ENCODE results near the gene WDR35. TPM values are rescaled to one million over a fixed set of nuclear protein-coding genes. Genes with fewer than 3 reads are reported as not detected.

Gene WDR35
- total and polyA plus RNA-seq, 2 donors (not counting 3 experiments of a cell fraction or from before 2014, with no cell fraction given): 3.6 to 8.0 TPM

GRCh38 chr2:19868224-19868623 lies 121.7 kb downstream of the WDR35 start:
- TF ChIP-seq CTCF (IDR thresholded peaks at IDR 0.05; ENCODE audit: extremely low read depth in 1 of 2, insufficient read depth in 1 of 2, low read depth in 1 of 2, low read length in 2 of 2) (no peak), POLR2AphosphoS5 (IDR thresholded peaks at IDR 0.05; ENCODE audit: insufficient read depth, low read depth, low read length) (no peak), MYC (IDR thresholded peaks at IDR 0.05; ENCODE audit: low read depth, low read length) (no peak), JUN (IDR thresholded peaks at IDR 0.05; ENCODE audit: borderline replicate concordance, insufficient read depth, insufficient read length, low read depth) (no peak), FOS (IDR thresholded peaks at IDR 0.05; ENCODE audit: borderline replicate concordance, insufficient read depth, low read length) (no peak), EZH2 (IDR thresholded peaks at IDR 0.05; ENCODE audit: borderline replicate concordance, low read depth, low read length, severe bottlenecking) (no peak), MAX (IDR thresholded peaks at IDR 0.05; ENCODE audit: insufficient read depth, insufficient read length) (no peak), POLR2A (IDR thresholded peaks at IDR 0.05; ENCODE audit: low read depth, low read length) (no peak), GATA2 (IDR thresholded peaks at IDR 0.05; ENCODE audit: insufficient read depth, insufficient read length, low read depth, low read length) (no peak)
- Histone ChIP-seq H3K9ac (replicated peaks; ENCODE audit: extremely low read depth, insufficient read depth, low read length) (no peak overlapping the region), H3K4me1 (ENCODE audit: control insufficient read depth, extremely low read depth, insufficient read depth, low read length) (peaks cover 5% of the 10 kb centered on the region), H3K79me2 (ENCODE audit: control insufficient read depth, insufficient read depth, low read length) (no peaks in the 10 kb centered on the region), H2AFZ (ENCODE audit: low read depth, low read length) (peak overlapping the region; percentile 76), H3K4me3 (replicated peaks in 1 of 3; ENCODE audit: insufficient read depth in 1 of 3, low read depth in 1 of 3, low read length in 3 of 3) (peak overlapping the region in 1 of 3 experiments; percentile 34), H3K9me3 (replicated peaks; ENCODE audit: control insufficient read depth, insufficient read depth, low read length) (no peaks in the 10 kb centered on the region), H3K4me2 (ENCODE audit: insufficient read depth, low read length) (peak overlapping the region; percentile 54), H4K20me1 (replicated peaks; ENCODE audit: control insufficient read depth, extremely low read depth, insufficient read depth, low read length) (no peaks in the 10 kb centered on the region), H3K36me3 (ENCODE audit: control insufficient read depth in 2 of 2, extremely low read depth in 1 of 2, insufficient read depth in 2 of 2, low read length in 2 of 2) (no peaks in the 10 kb centered on the region), H3K27ac (ENCODE audit: insufficient read depth, low read depth, low read length) (no peak overlapping the region), H3K27me3 (ENCODE audit: control insufficient read depth in 2 of 2, insufficient read depth in 2 of 2, low read length in 2 of 2) (no peaks in the 10 kb centered on the region), H3K9me1 (replicated peaks; ENCODE audit: control insufficient read depth, extremely low read depth, insufficient read depth, low read length) (no peaks in the 10 kb centered on the region)
- intact Hi-C loops (cut with micrococcal nuclease) (no loop called here), dilution Hi-C loops (cut with MboI; ENCODE audit: extremely low pct_ligation_motif_present, low sequenced_read_pairs) (no loop called here)
- no TSS peak for BruUV-seq (replicated peaks)
- no peak for FAIRE-seq
- ChIA-PET CTCF (interaction anchor here (1.2 kb wide), 1 partner anchor 147 kb away, joined by 3 read pairs; no protein-coding TSS in a partner anchor), POLR2A (no interaction called here)
- no peak for DNase-seq (ENCODE audit: low read depth, low spot score)
